IPS DF 4.7 (cell line): ENCODE data around the gene ARFGAP3.

ENCODE experiments used
- DNase-seq: peaks from one replicate; pipeline ENCODE4 v3.0.0-alpha.2; 2013; ENCODE audit warnings: low spot score; ENCODE audit errors: extremely low read depth

The ARFGAP3 gene

DNA sequence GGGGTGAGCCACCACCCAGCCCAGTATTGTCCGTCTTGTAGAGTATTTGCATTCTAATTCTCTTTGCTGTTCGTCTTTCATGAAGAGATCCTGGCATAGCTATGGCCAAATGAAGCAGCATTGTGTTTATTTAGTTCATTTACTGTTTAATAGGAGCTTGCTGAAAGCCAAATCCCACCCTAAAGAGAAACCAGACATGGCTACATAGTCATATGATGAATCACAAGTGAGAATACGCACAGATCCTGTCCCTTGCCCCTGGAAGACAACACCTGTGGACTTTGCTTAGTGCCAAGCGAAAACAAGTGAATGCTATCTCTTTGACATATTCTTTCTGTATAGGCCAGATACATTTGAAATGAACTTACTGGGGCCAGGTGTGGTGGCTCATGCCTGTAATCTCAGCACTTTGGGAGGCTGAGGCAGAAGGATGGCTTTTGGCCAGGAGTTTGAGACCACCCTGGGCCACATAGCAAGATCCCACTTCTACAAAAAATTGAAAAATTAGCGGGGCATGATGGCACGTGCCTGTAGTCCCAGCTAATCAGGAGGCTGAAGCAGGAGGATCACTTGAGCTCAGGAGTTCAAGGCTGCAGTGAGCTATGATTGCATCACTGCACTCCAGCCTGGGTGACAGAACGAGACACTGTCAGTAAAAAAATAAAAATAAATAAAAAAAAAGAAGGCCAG, 5.1 kb upstream of the ARFGAP3 start:
- no peak for DNase-seq

DNA sequence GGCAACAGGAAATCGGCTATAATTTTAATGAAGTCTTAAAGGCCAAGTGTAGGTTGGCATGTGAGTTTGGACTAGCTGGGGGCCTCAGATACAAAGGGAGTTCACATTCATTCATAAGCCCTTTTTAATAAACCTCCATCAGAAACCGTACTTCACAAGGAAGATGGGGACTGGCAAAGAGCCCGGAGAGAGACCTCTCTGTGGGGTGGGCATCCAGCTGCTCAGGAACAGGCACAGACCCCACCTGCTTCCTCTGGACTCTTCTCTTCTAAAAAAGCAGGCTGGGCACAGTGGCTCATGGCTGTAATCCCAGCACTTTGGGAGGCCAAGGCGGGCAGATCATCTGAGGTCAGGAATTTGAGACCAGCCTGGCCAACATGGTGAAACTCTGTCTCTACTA, 3.9 kb upstream of the ARFGAP3 start:
- DNase-seq: no peak

DNA sequence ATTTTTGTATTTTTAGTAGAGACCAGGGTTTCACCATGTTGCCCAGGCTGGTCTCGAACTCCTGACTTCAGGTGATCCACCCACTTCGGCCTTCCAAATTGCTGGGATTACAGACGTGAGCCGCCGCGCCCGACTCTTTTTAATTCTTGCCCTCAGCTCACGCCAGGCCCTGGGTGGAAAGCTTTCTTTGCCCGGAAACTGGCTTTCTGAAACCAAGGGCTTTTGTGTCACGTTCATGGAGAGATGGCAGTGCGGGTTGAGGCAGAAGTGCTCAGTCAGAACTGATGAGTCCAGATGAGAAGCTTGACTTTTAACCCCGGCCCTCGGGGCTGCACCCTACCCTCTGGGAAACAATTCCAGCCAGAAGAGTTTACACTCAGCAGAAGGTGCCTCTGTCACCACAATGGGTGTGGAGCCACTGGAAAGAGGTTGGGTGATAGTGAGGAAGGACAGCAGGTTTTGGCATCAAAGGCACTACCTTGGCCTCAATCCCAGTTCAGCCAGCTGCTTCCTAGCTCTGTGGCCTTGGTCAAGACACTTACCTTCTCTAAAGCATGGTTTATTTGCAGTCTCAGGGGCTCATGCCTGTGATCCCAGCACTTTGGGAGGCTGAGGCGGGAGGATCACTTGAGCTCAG, 890 bp upstream of the ARFGAP3 start:
- DNase-seq: no peak

DNA sequence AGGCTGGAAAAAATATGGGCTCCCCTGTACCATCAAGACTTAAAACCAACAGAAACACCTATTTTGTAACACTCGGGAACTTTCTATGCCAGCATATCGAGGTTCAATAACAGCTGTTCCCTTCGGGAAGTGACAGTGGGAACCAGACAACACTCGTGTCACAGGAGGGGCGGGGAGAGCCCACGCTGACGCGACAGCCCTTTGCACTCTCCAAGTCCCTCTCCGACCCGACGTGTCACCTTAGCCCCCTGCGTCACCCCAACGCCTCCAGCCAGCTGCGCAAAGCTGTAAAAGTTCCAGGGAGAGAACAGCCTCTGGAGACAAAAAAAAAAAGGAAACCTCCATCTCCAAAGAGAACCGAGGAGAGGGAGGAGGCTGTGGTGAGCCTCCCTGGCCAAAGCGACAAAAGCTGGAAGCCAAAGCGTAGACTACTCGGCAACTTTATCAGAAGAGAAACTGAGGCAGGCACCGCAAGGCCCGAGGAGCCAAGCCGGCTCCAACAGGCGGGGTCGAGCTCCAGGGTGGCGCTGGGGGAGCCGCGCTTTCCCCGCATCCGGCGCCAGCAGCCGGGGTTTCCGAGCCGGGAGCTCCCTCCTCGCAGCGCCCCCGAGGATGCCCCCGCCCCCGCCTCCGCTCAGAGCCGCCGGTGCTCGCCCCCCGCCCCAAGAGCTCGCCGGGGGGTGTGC, 751 bp downstream of the ARFGAP3 start:
- DNase-seq: no peak

DNA sequence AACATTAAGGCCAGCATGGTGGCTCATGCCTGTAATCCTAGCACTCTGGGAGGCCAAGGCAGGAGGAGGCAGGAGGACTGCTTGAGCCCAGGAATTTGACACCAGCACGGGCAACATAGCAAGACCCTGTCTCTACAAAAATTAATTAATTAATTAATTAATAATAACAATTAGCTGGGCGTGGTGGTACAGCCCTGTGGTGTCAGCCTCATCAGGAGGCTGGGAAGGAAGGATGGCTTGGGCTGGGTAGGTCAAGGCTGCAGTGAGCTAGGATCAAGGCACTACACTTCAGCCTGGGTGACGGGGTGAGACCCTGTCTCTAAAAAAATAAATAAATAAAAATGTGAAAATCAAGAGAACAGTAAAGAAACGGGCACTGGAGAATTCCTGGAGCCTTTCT, 1.4 kb downstream of the ARFGAP3 start:
- DNase-seq: no peak

DNA sequence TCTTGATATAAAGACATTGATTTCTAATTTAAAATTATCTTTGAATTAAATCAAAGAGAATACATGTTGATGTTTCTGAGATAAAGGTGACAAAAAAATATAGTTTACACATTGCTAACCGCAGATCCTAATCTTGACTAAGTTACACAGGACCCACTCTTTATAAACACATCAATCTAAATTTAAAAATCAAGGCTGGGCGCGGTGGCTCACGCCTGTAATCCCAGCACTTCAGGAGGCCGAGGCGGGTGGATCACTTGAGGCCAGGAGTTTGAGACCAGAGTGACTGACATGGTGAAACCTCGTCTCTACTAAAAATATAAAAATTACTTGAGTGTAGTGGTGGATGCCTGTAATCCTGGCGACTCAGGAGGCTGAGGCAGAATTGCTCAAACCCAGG, 1.9 kb downstream of the ARFGAP3 start:
- no peak for DNase-seq

DNA sequence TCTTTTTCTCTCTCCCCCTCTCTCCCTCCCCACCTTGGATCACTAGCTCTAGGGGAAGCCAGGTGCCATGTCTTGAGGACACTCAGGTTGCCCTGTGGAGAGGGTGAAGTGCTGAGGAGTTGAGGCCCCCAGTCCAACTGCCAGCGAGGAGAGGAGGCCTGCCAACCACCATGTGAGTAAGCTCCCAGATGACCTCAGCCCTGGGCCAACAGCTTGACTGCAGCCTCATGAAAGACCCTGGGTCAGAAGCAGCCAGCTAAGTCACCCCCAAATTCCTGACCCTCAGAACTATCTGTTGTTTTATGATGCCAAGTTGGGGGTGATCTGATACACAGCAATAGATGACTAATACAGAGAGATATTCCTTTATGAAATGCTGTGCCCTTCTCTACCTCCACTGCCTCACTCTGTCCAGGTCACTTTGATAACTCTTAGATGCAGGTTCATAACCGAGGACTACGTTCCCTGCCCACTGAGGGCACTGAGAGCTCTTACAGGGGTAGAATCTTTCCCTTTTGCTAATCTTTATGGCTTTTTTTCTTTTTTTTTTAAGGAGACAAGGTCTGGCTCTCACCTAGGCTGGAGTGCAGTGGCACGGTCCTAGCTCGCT, 8.0 kb downstream of the ARFGAP3 start:
- DNase-seq: no peak

DNA sequence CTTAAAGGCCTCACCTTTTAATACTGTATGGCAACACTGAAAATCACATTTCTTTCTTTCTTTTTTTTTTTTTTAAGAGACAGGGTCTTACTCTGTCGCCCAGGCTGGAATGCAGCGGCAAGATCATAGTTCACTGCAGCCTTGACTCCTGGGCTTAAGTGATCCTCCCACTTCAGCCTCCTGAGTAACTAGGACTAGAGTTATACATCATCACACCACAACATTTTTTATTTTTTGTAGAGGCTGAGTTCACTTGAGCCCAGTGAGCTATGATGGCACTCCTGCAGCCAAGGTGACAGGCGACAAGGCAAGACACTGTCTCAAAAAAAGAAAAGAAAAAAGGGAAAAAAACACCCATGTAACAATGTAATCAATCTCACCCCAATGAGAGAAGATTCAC, 10.0 kb downstream of the ARFGAP3 start:
- no peak for DNase-seq

DNA sequence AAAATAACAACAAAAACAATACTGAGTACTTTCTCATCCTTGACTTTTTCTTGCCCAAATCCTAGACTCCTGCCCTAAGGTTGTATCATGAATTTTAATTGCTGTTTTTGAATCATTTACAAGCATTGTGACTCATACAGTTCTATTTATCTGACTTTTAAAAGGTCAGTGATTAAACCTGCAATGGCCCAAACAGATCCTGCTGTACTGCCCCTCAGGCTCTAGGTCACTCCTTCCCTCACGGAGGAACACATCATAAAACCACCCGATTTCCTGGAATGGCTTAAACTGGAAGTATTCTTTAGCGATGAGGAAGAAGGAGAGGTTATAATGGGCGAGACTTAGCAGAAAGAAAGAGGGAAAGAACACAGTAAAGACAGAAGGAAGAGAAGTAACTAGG, 12.3 kb downstream of the ARFGAP3 start:
- DNase-seq: no peak

DNA sequence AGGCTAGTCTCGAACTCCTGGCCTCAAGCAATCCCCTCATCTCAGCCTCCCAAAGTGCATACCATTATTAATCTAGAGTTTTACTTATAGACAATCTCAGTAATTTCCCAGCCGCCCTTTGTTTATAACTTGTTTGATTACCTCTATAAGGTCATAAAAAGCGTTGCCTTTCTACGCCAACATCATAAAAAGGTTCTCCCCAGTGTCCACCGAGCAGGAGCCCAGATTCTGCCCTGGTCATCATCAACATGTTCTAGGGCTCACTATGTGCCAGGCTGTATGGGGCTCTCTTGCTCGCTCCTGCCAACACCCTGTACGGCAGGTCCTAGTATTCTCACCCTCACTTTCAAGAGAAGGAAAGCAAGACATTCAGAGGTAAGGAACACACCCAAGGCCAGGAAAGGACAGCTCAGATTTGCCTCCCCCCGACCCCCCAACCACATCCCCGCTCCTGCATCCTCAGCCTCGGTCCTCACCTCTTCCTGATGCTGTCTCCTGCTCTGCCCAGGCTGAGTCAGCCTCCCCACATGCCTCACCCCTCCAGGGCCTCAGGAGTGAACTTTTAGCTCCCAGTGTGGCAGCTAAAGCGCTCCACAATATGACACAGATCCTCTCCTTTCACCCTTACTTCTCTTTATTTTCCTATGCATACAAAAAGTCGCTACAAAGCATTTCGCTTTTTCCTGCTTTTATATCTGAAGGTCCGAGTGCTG, 14.3 kb downstream of the ARFGAP3 start:
- DNase-seq: no peak

DNA sequence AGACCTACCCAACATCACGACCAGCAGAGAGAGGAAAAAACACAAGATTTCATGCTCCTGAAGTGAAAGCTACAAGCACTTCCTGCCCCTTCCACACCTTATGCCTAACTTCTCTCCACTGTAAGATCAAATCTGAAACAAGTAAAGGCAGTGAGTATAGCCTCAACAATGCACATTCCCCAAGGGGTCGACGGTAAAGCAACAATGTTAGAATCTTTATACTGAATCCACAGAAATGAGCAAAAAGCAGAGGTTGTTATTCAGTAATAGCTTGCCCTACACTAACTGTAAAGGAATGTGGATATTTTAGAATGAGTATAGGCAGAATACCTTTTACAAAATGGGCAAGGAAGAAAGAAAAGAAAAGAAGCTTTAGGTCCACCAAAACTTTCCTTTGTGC, 15.6 kb downstream of the ARFGAP3 start:
- no peak for DNase-seq

DNA sequence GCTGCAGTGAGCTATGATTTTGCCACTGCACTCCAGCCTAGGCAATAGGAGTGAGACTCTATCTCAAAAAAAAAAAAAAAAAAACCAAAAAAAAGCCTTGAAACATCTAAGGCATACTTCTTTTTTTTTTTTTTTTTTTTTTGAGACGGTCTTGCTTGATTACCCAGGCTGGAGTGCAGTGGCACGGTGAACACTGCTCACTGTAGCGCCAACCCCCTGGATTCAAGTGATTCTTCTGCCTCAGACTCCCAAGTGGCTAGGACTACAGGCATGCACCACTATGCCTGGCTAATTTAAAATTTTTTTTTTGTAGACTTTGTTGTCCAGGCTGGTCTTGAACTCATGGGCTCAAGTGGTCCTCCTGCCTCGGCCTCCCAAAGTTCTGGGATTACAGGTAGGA, 19.5 kb downstream of the ARFGAP3 start:
- DNase-seq: no peak

DNA sequence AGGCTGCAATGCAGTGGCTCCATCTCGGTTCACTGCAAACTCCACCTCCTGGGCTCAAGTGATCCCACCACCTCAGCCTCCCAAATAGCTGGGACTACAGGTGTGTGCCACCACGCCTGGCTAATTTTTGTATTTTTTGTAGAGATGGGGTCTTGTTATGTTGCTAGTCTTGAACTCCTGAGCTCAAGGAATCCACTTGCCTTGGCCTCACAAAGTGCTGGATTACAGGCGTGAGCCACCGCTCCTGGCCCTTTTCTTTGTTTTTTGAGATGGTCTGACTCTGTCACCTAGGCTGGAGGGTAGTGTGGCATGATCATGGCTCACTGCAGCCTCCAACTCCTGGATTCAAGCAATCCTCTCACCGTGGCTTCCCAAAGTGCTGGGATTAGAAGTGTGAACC, 21.0 kb downstream of the ARFGAP3 start:
- no peak for DNase-seq

DNA sequence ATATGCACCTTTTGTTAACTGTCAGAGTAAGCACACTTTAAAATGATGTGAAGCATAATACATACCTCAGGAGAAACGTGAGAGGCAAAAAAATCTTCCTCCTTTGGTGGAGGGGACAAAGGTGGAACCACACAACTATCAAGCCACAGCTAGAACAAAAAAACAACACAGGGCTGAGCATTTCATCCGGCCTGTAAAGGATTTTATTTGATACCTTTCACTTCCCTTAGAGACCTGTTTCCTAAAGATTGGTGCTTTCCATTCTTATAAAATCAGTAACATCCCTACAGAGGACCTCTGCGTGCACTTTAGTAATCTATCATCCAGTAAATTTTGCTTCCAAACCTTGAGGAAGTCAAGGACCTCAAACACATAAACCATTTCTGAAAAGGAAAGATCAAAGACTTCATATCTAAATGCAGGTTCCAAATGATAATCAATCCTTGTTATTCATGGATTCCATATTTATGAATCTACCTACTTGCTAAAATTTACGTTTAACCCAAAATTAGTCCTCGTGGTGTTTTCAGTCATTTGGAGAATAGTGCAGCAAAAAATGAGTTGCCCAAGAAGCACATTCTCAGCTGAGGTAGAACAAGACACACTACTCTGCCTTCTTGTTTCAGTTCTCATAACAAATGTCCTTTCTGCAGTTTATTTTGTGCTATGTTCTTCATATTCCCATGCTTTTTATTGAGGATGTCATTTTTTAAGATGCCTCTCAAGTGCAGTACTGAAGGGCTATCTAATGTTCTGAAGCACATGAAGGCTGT, 22.7 kb downstream of the ARFGAP3 start:
- no peak for DNase-seq

DNA sequence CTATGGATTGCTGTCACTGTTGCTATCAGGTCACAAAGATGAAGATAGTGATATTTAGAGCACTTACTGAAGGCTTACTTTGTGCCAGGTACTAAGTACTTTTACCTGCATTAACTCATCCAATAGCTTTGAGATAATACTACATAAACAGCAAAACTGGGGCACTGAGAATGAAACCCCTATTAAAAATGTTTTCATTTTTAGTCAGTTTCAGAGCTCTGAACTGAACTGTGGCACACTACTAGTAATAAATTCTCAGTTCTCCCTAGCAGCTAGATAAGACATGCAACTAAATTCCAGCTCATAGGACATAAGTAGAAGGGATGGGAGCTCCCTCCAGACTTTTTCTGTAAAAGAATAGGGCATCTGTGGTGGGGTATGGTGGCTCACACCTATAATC, 24.0 kb downstream of the ARFGAP3 start:
- DNase-seq: no peak

DNA sequence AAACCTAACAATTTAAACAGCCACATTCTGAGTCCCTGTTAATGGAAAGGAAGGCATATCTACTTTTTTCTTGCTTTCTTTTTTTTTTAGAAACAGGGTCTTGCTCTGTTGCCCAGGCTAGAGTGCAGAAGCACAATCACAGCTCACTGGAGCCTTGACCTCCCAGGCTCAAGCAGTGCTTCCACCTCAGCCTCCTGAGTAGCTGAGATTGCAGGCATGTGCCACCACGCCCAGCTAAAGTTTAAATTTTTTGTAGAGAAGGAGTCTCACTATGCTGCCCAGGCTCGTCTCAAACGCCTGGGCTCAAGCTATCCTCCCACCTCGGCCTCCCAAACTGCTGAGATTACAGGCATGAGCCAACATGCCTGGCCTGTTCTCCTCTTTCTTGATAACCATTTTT, 25.4 kb downstream of the ARFGAP3 start:
- DNase-seq: no peak

DNA sequence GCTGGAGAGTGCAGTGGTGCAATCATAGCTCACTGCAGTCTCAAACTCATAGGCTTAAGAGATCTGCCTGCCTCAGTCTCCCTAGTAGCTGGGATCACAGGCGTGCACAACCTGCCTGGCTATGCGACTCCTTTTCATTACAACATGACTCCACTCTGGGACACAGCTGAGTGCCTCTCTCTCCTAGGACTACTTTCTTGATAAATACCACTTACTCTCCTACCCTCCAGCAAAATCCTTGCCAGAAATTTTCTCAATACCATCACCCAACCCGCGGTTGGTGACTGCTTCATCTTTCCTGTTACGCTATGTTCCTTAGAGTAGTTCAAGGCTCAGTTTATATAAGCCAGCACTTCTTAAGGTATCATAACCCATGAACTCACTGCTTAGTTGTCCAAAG, 26.9 kb downstream of the ARFGAP3 start:
- DNase-seq: no peak

DNA sequence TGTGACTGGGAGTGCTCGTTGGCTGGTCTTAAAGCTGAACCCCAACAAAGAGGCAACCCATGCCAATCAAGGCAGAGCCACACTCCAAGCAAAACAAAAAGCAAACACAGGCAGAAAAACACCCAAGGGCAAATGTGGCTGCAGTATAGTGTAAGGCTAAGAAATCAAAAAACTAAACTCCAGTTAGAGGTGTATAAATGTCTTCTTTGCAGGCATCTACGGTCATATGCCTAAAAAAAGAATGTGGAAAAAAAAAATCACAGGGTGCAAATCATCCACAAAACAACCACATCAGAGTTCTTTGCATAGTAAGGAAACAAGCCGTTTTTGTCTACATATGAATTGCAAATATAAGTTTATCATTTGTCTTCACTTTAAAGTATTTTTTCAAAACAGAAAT, 27.8 kb downstream of the ARFGAP3 start:
- no peak for DNase-seq

DNA sequence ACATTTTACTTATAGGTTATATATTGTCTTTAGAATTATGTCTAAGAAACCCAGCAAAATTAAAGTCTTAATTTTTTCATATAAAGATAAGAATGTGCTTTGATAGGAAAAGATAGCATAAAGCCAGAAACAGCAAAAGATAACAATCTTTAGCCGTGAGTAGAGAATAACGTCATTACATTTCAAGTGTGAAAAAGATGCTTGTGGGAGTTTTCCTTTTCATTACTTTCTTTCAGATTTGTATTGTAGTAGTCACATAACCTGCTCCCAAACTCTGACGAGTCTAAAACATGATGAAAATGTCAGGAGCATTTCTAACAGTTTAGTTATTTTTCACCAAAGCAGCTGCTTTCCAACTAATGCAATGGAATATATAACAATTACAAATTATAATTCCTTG, 31.3 kb downstream of the ARFGAP3 start:
- no peak for DNase-seq

DNA sequence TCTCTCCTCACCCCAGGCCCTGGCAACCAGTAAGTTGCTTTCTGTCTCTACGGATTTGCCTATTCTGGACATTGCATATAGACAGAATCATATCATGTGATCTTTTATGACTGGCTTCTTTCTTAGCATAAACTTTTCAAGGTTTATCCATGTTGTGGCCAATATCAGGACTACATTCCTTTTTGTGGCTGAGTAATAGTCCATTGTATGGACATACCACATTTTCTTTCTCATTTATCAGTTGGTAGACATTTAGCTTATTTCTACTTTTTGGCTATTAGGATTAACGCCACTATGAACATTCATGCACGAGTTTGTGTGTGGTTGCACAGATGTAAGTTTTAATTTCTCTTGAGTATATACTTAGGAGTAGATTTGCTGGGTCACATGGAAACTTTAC, 35.7 kb downstream of the ARFGAP3 start:
- DNase-seq: no peak
